Osteocyte (in vitro differentiated cells): ENCODE measurements around the gene ACOT9. TPM values are rescaled to one million over a fixed set of nuclear protein-coding genes. Genes with fewer than 3 reads are reported as not detected.
"Not testable (repeated sequence)": the region's sequence is repeated elsewhere in the genome, so short reads cannot be mapped to it uniquely, and the experiment has no call there.

Experiments
- DNase-seq: peaks from one replicate; pipeline ENCODE4 v3.0.0; 2021; ENCODE audit warnings: mixed read lengths; ENCODE audit not compliant: unreplicated experiment; ENCODE audit errors: extremely low spot score
- H3K27ac Mint-ChIP-seq: one replicate; pipeline ENCODE4 v1.8.0; 2021; ENCODE audit warnings: mild to moderate bottlenecking, mixed read lengths; ENCODE audit not compliant: unreplicated experiment
- H3K27me3 Mint-ChIP-seq: one replicate; pipeline ENCODE4 v1.8.0; 2021; ENCODE audit warnings: mixed read lengths; ENCODE audit not compliant: unreplicated experiment
- H3K36me3 Mint-ChIP-seq: one replicate; pipeline ENCODE4 v1.8.0; 2021; ENCODE audit warnings: mixed read lengths; ENCODE audit not compliant: unreplicated experiment
- H3K4me1 Mint-ChIP-seq: one replicate; pipeline ENCODE4 v1.8.0; 2021; ENCODE audit warnings: mixed read lengths; ENCODE audit not compliant: unreplicated experiment
- H3K4me3 Mint-ChIP-seq: one replicate; pipeline ENCODE4 v1.8.0; 2021; ENCODE audit warnings: mild to moderate bottlenecking, moderate library complexity, mixed read lengths; ENCODE audit not compliant: unreplicated experiment
- H3K9me3 Mint-ChIP-seq: one replicate; pipeline ENCODE4 v1.8.0; 2021; ENCODE audit warnings: mixed read lengths; ENCODE audit not compliant: unreplicated experiment
- CTCF ChIP-seq: fragments of 200-600 bp; sonication (generic); IDR thresholded peaks from 2 replicates; pipeline ENCODE4 v1.5.0; 2021; ENCODE audit warnings: antibody characterized with exemption, mild to moderate bottlenecking, moderate library complexity
- total RNA-seq: library from RNA; stranded (reverse); gene quantifications from 2 replicates; pipeline ENCODE4 v1.2.1, GENCODE V29; 2021

Gene ACOT9
- total RNA-seq, 1 donor from 2014 or later = 53.8 TPM

- no peaks in the 10 kb centered on the region for H3K36me3 Mint-ChIP-seq
- H3K4me1 Mint-ChIP-seq = peaks cover 6% of the 10 kb centered on the region
- no peaks in the 10 kb centered on the region for H3K27me3 Mint-ChIP-seq
- no peak overlapping the region for H3K4me3 Mint-ChIP-seq
- H3K9me3 Mint-ChIP-seq = no peaks in the 10 kb centered on the region
- no peak for DNase-seq
- no peak for TF ChIP-seq CTCF
- H3K27ac Mint-ChIP-seq = no peak overlapping the region
These were observed 81.4 kb downstream of the ACOT9 start for GRCh38 chrX:23661671-23662070.

DNA sequence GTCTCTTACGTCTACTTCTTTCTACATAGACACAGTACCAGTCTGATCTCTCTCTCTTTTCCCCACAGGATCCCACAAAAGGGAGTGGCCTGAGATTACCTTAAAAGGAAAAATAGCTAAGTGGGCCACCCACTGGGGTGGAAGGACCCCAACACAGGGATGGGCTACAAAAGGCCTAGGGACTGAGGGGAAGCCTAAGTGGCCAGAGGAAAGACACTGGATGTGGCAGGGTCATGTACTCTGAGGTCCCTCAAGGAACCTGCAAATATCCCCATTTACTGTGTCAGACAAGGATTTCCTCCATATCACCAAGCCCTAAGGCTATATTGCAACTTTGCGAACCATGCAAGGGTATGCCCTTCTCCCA lies 82.3 kb downstream of the ACOT9 start:
- Mint-ChIP-seq H3K36me3 (no peaks in the 10 kb centered on the region), H3K27ac (no peak overlapping the region), H3K9me3 (no peaks in the 10 kb centered on the region), H3K27me3 (no peaks in the 10 kb centered on the region), H3K4me1 (peaks cover under 1% of the 10 kb centered on the region), H3K4me3 (no peak overlapping the region)
- no peak for DNase-seq
- TF ChIP-seq CTCF = no peak

DNA sequence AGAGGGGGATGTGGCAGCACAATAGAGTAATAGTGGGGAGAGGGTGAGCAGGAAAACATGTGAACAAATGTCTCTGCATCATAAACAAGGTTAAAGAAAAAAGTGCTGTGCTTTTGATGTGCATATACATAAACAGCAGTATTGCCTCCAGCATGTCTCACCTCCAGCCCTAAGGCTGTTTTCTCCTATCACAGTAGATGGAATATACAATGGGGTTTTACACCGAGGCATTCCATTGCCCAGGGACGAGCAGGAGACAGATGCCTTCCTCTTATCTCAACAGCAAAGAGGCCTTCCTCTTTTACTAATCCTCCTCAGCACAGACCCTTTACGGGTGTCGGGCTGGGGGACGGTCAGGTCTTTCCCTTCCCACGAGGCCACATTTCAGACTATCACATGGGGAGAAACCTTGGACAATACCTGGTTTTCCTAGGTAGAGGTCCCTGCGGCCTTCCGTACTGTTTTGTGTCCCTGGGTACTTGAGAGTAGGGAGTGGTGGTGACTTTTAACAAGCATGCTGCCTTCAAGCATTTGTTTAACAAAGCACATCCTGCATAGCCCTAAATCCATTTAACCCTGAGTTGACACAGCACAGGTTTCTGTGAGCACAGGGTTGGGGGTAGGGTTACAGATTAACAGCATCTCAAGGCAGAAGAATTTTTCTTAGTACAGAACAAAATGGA lies 82.9 kb downstream of the ACOT9 start:
- H3K4me1 Mint-ChIP-seq, H3K36me3 Mint-ChIP-seq, H3K27me3 Mint-ChIP-seq, H3K27ac Mint-ChIP-seq, H3K9me3 Mint-ChIP-seq, DNase-seq, H3K4me3 Mint-ChIP-seq: not testable (repeated sequence)

GRCh38 chrX:23659339-23659738 lies 83.7 kb downstream of the ACOT9 start:
- no peaks in the 10 kb centered on the region for H3K9me3 Mint-ChIP-seq
- no peaks in the 10 kb centered on the region for H3K4me1 Mint-ChIP-seq
- H3K4me3 Mint-ChIP-seq = no peak overlapping the region
- H3K27me3 Mint-ChIP-seq = no peaks in the 10 kb centered on the region
- no peaks in the 10 kb centered on the region for H3K36me3 Mint-ChIP-seq
- H3K27ac Mint-ChIP-seq = no peak overlapping the region
- DNase-seq = no peak
- no peak for TF ChIP-seq CTCF

DNA sequence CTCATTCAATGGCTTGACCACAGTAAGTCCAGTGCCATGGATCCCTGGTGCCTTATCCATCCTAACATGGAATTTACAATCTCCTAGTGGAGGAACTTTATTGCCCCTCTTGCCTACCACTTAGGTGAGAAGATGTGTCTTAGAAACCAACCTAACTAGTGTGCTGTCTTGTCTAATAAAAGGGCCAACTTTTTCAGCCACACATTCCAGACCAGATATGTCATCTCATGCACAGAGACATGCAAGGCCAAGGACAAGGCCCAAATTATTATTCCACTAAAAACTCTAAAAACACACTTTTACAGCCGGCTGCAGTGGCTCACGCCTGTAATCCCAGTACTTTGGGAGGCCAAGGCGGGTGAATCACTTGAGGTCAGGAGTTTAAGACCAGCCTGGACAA lies 86.4 kb downstream of the ACOT9 start:
- Mint-ChIP-seq H3K27me3 (peaks cover 10% of the 10 kb centered on the region), H3K4me3 (no peak overlapping the region), H3K9me3 (no peaks in the 10 kb centered on the region), H3K27ac (no peak overlapping the region), H3K36me3 (no peaks in the 10 kb centered on the region), H3K4me1 (no peaks in the 10 kb centered on the region)
- no peak for TF ChIP-seq CTCF
- DNase-seq = no peak

GRCh38 chrX:23656091-23656490 lies 87.0 kb downstream of the ACOT9 start:
- Mint-ChIP-seq H3K4me3 (no peak overlapping the region), H3K27me3 (peaks cover 13% of the 10 kb centered on the region), H3K36me3 (no peaks in the 10 kb centered on the region), H3K9me3 (no peaks in the 10 kb centered on the region), H3K4me1 (no peaks in the 10 kb centered on the region), H3K27ac (no peak overlapping the region)
- no peak for DNase-seq
- no peak for TF ChIP-seq CTCF
